HCT116 (cell line): ENCODE data around the gene LCNL1.

Experiments used
- MAX ChIP-seq: IDR thresholded peaks from 2 replicates; pipeline ENCODE4 v1.6.1; 2012
- POLR2A ChIP-seq: IDR thresholded peaks from 2 replicates; pipeline ENCODE4 v1.7.0; 2011; ENCODE audit warnings: borderline replicate concordance; ENCODE audit not compliant: insufficient read depth, insufficient read length; ENCODE audit errors: extremely low read depth
- POLR2AphosphoS5 ChIP-seq: IDR thresholded peaks from 2 replicates; pipeline ENCODE4 v1.6.1; 2011; ENCODE audit warnings: mild to moderate bottlenecking, low read depth, low read length, moderate library complexity
- RAD21 ChIP-seq: IDR thresholded peaks from 2 replicates; pipeline ENCODE4 v1.6.1; 2012; ENCODE audit warnings: low read depth, mild to moderate bottlenecking
- TF ChIP-seq, protein P1 (sequence below), 3 experiments: fragments of 200-600 bp in 1 of 3; sonication (generic) in 1 of 3; IDR thresholded peaks in 2 of 3; conservative IDR thresholded peaks in 1 of 3; 2 replicates each; pipeline ENCODE4 v1.5.1; 2012 to 2017; ENCODE audit warnings: low read depth in 2 of 3, low read length in 2 of 3, antibody characterized with exemption in 1 of 3, borderline replicate concordance in 1 of 3, control low read depth in 1 of 3, mild to moderate bottlenecking in 1 of 3, mixed read lengths in 1 of 3, mixed run types in 1 of 3, moderate library complexity in 1 of 3; ENCODE audit not compliant: insufficient read depth in 1 of 3
- TF ChIP-seq, protein P2 (sequence below): IDR thresholded peaks from 2 replicates; pipeline ENCODE4 v1.6.1; 2012
- TF ChIP-seq, protein P3 (sequence below): IDR thresholded peaks from 2 replicates; pipeline ENCODE4 v1.6.1; 2011; ENCODE audit warnings: mild to moderate bottlenecking, low read length, moderate library complexity; ENCODE audit not compliant: insufficient replicate concordance; ENCODE audit errors: extremely low read depth

- TF ChIP-seq, protein P1, sequence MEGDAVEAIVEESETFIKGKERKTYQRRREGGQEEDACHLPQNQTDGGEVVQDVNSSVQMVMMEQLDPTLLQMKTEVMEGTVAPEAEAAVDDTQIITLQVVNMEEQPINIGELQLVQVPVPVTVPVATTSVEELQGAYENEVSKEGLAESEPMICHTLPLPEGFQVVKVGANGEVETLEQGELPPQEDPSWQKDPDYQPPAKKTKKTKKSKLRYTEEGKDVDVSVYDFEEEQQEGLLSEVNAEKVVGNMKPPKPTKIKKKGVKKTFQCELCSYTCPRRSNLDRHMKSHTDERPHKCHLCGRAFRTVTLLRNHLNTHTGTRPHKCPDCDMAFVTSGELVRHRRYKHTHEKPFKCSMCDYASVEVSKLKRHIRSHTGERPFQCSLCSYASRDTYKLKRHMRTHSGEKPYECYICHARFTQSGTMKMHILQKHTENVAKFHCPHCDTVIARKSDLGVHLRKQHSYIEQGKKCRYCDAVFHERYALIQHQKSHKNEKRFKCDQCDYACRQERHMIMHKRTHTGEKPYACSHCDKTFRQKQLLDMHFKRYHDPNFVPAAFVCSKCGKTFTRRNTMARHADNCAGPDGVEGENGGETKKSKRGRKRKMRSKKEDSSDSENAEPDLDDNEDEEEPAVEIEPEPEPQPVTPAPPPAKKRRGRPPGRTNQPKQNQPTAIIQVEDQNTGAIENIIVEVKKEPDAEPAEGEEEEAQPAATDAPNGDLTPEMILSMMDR (IDR thresholded peaks at IDR 0.05 in 2 of 3, conservative IDR thresholded peaks at IDR 0.05 in 1 of 3; ENCODE audit: borderline replicate concordance in 1 of 3, insufficient read depth in 1 of 3, low read depth in 2 of 3, low read length in 2 of 3): no peak
- TF ChIP-seq POLR2A (no peak), POLR2AphosphoS5 (no peak), RAD21 (no peak), MAX (no peak)
- TF ChIP-seq, protein P2, sequence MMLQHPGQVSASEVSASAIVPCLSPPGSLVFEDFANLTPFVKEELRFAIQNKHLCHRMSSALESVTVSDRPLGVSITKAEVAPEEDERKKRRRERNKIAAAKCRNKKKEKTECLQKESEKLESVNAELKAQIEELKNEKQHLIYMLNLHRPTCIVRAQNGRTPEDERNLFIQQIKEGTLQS: no peak
- TF ChIP-seq, protein P3, sequence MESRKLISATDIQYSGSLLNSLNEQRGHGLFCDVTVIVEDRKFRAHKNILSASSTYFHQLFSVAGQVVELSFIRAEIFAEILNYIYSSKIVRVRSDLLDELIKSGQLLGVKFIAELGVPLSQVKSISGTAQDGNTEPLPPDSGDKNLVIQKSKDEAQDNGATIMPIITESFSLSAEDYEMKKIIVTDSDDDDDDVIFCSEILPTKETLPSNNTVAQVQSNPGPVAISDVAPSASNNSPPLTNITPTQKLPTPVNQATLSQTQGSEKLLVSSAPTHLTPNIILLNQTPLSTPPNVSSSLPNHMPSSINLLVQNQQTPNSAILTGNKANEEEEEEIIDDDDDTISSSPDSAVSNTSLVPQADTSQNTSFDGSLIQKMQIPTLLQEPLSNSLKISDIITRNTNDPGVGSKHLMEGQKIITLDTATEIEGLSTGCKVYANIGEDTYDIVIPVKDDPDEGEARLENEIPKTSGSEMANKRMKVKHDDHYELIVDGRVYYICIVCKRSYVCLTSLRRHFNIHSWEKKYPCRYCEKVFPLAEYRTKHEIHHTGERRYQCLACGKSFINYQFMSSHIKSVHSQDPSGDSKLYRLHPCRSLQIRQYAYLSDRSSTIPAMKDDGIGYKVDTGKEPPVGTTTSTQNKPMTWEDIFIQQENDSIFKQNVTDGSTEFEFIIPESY: no peak
Observed at GRCh38 chr9:137018761-137019559, 36.2 kb downstream of the LCNL1 start.
